Gastroesophageal sphincter (tissue), 4 donors: ENCODE measurements around the gene EPHB1. TPM values are rescaled to one million over a fixed set of nuclear protein-coding genes. Genes with fewer than 3 reads are reported as not detected.
"Not testable (repeated sequence)": the region's sequence is repeated elsewhere in the genome, so short reads cannot be mapped to it uniquely, and the experiment has no call there.

ENCODE experiments used
- ATAC-seq: fragments of 150-250 bp; one replicate; pipeline ENCODE4 v1.9.1; 2016; ENCODE audit warnings: mild to moderate bottlenecking, moderate library complexity
- H3K27ac ChIP-seq, 4 donors: fragments of 200-600 bp; sonication (generic) in 3 of 4; 1 replicate in 3 of 4; 2 replicates in 1 of 4; pipeline ENCODE4 v1.5.1; 2016 to 2019
- H3K27me3 ChIP-seq: fragments of 200-600 bp; sonication (generic); one replicate; pipeline ENCODE4 v1.5.1; 2019
- H3K36me3 ChIP-seq, 2 donors: fragments of 200-600 bp; sonication (generic); one replicate each; pipeline ENCODE4 v1.5.1; 2019; ENCODE audit warnings: control low read depth in 1 of 2
- H3K4me1 ChIP-seq, 3 donors: fragments of 200-600 bp; sonication (generic); 1 replicate in 2 of 3; 2 replicates in 1 of 3; pipeline ENCODE4 v1.5.1; 2016 to 2019; ENCODE audit warnings: control low read depth in 2 of 3
- H3K4me3 ChIP-seq, 2 donors: fragments of 200-600 bp; sonication (generic); one replicate each; pipeline ENCODE4 v1.5.1; 2019; ENCODE audit warnings: mild to moderate bottlenecking in 1 of 2, moderate library complexity in 1 of 2
- H3K9me3 ChIP-seq, 3 donors: fragments of 200-600 bp; sonication (generic); one replicate each; pipeline ENCODE4 v1.5.1; 2017 to 2019; ENCODE audit warnings: control low read depth in 2 of 3
- CTCF ChIP-seq, 4 experiments: fragments of 200-600 bp in 2 of 4; fragments of 450-650 bp in 2 of 4; sonication (generic) in 1 of 4; IDR thresholded peaks; one replicate each; pipeline ENCODE4 v1.5.1; 2017 to 2019; ENCODE audit warnings: antibody characterized with exemption in 4 of 4, mild to moderate bottlenecking in 2 of 4, moderate library complexity in 2 of 4
- EP300 ChIP-seq: sonication (generic); formaldehyde crosslinking; IDR thresholded peaks from one replicate; pipeline ENCODE4 v1.6.1; 2017; ENCODE audit warnings: antibody characterized with exemption, mild to moderate bottlenecking
- POLR2A ChIP-seq, 2 donors: fragments of 450-650 bp; IDR thresholded peaks; one replicate each; pipeline ENCODE4 v1.6.1; 2017; ENCODE audit warnings: antibody characterized with exemption in 2 of 2, mild to moderate bottlenecking in 2 of 2, moderate library complexity in 1 of 2
- POLR2AphosphoS5 ChIP-seq: sonication (generic); formaldehyde crosslinking; IDR thresholded peaks from one replicate; pipeline ENCODE4 v1.6.1; 2017; ENCODE audit warnings: antibody characterized with exemption
- WGBS, 2 donors: methylation state at CpG; one replicate each; pipeline ENCODE4 v1.1.5; 2018; ENCODE audit warnings: low coverage in 1 of 2; 5-methylcytosine and 5-hydroxymethylcytosine counted together
- total RNA-seq, 4 donors: library from RNA; depleted of rRNA; stranded (reverse); fragments of >200 nt; gene quantifications; one replicate each; pipeline ENCODE4 v1.1.0, GENCODE V29; 2016

The EPHB1 gene
- total RNA-seq, 4 donors from 2014 or later = 0.81 to 5.7 (median 2.5) TPM; not detected in 1

- Histone ChIP-seq H3K36me3 (no peaks in the 10 kb centered on the region), H3K9me3 (no peaks in the 10 kb centered on the region), H3K27ac (no peak overlapping the region), H3K27me3 (no peaks in the 10 kb centered on the region), H3K4me3 (no peak overlapping the region), H3K4me1 (no peaks in the 10 kb centered on the region)
- ATAC-seq = no peak
- 22 to 40% methylated on average over 2 to 3 of the region's 3 CpGs for WGBS, 2 donors
- no peak for TF ChIP-seq EP300
- no peak for TF ChIP-seq POLR2AphosphoS5
- TF ChIP-seq POLR2A (IDR thresholded peaks at IDR 0.05) = no peak
- no peak for TF ChIP-seq CTCF (IDR thresholded peaks at IDR 0.05)
Observed at GRCh38 chr3:135103917-135104316, 308.9 kb downstream of the EPHB1 start.

- no peaks in the 10 kb centered on the region for H3K27me3 ChIP-seq
- H3K27ac ChIP-seq = no peak overlapping the region
Observed at GRCh38 chr3:135106445-135106844, 311.4 kb downstream of the EPHB1 start.

GRCh38 chr3:135107043-135107442 lies 312.0 kb downstream of the EPHB1 start:
- Histone ChIP-seq H3K4me3 (no peak overlapping the region), H3K4me1 (no peaks in the 10 kb centered on the region), H3K9me3 (no peaks in the 10 kb centered on the region), H3K36me3 (no peaks in the 10 kb centered on the region), H3K27ac (no peak overlapping the region), H3K27me3 (no peaks in the 10 kb centered on the region)
- 74% methylated on average over 2 of the region's 2 CpGs; no CpG with 5 or more reads in 1 of the 2 donors for WGBS, 2 donors
- TF ChIP-seq POLR2AphosphoS5 (no peak), POLR2A (IDR thresholded peaks at IDR 0.05) (no peak), EP300 (no peak), CTCF (IDR thresholded peaks at IDR 0.05) (no peak)
- ATAC-seq = no peak

More at GRCh38 chr3:135106445-135106844, 311.4 kb downstream of the EPHB1 start:
- no peaks in the 10 kb centered on the region for H3K36me3 ChIP-seq
- ATAC-seq = no peak
- no peaks in the 10 kb centered on the region for H3K4me1 ChIP-seq
- H3K9me3 ChIP-seq = no peaks in the 10 kb centered on the region
- 29 to 44% methylated on average over 2 to 3 of the region's 8 CpGs for WGBS, 2 donors
- no peak overlapping the region for H3K4me3 ChIP-seq
- TF ChIP-seq CTCF (IDR thresholded peaks at IDR 0.05) = no peak
- no peak for TF ChIP-seq POLR2A (IDR thresholded peaks at IDR 0.05)
- TF ChIP-seq POLR2AphosphoS5 = no peak
- no peak for TF ChIP-seq EP300

GRCh38 chr3:135109681-135110080 lies 314.6 kb downstream of the EPHB1 start:
- WGBS, 2 donors = 66 to 86% methylated on average over 5 to 6 of the region's 8 CpGs
- no peak for ATAC-seq
- Histone ChIP-seq H3K4me3 (no peak overlapping the region), H3K27me3 (no peaks in the 10 kb centered on the region), H3K9me3 (no peaks in the 10 kb centered on the region), H3K27ac (no peak overlapping the region), H3K36me3 (no peaks in the 10 kb centered on the region), H3K4me1 (no peaks in the 10 kb centered on the region)
- TF ChIP-seq CTCF (IDR thresholded peaks at IDR 0.05) = no peak
- no peak for TF ChIP-seq POLR2A (IDR thresholded peaks at IDR 0.05)
- TF ChIP-seq POLR2AphosphoS5 = no peak
- TF ChIP-seq EP300 = no peak

GRCh38 chr3:135114551-135114950 lies 319.5 kb downstream of the EPHB1 start:
- not testable (repeated sequence) for H3K27me3 ChIP-seq, H3K27ac ChIP-seq, H3K36me3 ChIP-seq, H3K9me3 ChIP-seq, H3K4me1 ChIP-seq, H3K4me3 ChIP-seq, ATAC-seq
- 87 to 94% methylated on average over 2 to 4 of the region's 4 CpGs for WGBS, 2 donors
